AG04449 (cell line): ENCODE data around the gene TRPC4.

Experiments
- CTCF ChIA-PET: fragments of 350-600 bp; formaldehyde crosslinking; extraction: SDS; loops from one replicate; lab custom pipeline; 2021; ENCODE audit warnings: antibody characterized with exemption; lab: Yijun Ruan, JAX
- POLR2A ChIA-PET: fragments of 400-600, 350-600 bp; formaldehyde crosslinking; extraction: SDS; loops from one replicate; lab custom pipeline; 2020; ENCODE audit warnings: antibody characterized with exemption, inconsistent platforms; lab: Yijun Ruan, JAX
- DNase-seq: peaks from one replicate; pipeline ENCODE4 v3.0.0-alpha.2; 2010; ENCODE audit warnings: low read depth, low spot score
- H3K4me3 ChIP-seq: 2 replicates; pipeline ENCODE4 v1.5.1; 2011; ENCODE audit warnings: low read depth, mild to moderate bottlenecking, control low read depth, low read length
- TF ChIP-seq, protein P1 (sequence below): IDR thresholded peaks from one replicate; pipeline ENCODE4 v1.5.1; 2011; ENCODE audit warnings: mild to moderate bottlenecking, moderate library complexity, low read length, control low read depth, inconsistent platforms; ENCODE audit not compliant: insufficient read depth; ENCODE audit errors: missing control alignments

The TRPC4 gene

DNA sequence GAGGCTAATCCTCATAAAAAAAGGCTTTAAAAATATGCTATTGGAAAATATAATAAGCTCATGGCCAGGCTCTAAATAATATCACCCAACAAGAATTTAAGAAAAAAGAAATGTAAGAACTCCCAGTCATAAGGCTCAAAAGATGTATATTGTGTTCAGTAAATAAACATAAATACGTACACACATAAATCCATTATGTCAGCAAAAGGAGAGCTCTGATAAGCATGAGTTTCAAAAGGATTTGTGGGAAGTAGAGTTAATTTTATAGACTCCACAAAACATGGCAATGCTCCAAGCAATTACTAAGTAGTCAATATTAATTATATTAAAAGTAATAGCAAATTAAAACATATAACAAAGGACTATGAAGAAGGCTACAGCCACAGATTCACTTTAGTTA is 37.3 kb upstream of the TRPC4 start:
- H3K4me3 ChIP-seq = no peak overlapping the region
- DNase-seq = no peak
- ChIA-PET CTCF (no interaction called here), POLR2A (no interaction called here)
- TF ChIP-seq, protein P1, sequence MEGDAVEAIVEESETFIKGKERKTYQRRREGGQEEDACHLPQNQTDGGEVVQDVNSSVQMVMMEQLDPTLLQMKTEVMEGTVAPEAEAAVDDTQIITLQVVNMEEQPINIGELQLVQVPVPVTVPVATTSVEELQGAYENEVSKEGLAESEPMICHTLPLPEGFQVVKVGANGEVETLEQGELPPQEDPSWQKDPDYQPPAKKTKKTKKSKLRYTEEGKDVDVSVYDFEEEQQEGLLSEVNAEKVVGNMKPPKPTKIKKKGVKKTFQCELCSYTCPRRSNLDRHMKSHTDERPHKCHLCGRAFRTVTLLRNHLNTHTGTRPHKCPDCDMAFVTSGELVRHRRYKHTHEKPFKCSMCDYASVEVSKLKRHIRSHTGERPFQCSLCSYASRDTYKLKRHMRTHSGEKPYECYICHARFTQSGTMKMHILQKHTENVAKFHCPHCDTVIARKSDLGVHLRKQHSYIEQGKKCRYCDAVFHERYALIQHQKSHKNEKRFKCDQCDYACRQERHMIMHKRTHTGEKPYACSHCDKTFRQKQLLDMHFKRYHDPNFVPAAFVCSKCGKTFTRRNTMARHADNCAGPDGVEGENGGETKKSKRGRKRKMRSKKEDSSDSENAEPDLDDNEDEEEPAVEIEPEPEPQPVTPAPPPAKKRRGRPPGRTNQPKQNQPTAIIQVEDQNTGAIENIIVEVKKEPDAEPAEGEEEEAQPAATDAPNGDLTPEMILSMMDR = no peak

DNA sequence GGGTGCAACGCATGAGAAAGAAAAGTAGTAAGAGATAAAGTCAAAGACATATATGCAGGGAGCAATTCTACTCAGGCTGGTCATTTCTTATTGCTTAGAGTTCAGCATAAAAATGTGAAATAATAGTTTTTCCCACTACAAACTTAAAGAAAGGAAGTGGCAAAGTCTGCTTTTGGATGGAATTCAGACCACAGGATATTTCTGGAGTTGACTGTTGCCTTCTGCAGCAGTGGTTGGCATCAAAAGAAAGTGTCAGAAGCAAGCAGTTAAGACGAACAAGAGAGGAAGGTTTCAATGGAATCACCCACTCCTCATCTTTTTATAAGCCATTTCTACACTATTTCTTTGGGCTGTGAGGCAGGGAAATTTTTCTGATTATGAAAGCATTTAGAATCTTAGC is 36.2 kb upstream of the TRPC4 start:
- CTCF ChIA-PET = no interaction called here
- POLR2A ChIA-PET = no interaction called here
- TF ChIP-seq, protein P1 = no peak
- H3K4me3 ChIP-seq = no peak overlapping the region
- no peak for DNase-seq

DNA sequence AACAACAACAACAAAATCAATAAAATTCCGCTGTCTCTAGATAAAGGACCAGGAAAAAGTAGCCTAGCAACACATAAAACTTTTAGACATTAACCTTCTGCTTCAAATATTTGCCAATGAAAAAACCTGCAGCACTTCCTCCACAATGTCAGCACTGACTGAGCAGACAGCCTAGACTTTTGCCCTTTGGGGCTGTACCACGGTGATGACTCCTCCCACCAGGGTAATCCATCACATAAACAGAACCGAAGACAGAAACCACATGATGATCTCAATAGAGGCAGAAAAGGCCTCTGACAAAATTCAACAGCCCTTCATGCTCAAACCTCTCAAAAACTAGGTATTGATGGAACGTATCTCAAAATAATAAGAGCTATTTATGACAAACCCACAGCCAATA is 30.2 kb upstream of the TRPC4 start:
- H3K4me3 ChIP-seq = no peak overlapping the region
- TF ChIP-seq, protein P1 = no peak
- DNase-seq = no peak
- ChIA-PET POLR2A (no interaction called here), CTCF (no interaction called here)

DNA sequence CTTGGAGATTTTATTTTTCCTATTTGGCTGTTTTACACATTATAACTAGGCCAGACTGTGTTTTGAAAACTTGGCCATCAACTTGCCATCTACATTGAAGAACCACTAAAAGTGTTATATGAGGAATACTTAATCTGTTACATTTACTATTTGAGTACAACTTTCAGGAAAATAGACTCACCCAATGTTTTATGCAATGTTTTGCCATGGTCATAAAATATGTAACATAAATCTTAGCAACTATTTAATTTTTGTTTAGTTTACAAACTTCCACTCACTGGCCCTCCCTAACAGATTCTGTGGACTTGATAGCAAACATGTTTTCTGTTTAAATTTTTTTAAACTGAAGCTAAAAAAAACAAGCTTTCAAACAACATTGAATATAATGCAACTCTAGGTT is 23.7 kb upstream of the TRPC4 start:
- no peak overlapping the region for H3K4me3 ChIP-seq
- TF ChIP-seq, protein P1 = no peak
- no peak for DNase-seq
- ChIA-PET POLR2A (no interaction called here), CTCF (no interaction called here)

DNA sequence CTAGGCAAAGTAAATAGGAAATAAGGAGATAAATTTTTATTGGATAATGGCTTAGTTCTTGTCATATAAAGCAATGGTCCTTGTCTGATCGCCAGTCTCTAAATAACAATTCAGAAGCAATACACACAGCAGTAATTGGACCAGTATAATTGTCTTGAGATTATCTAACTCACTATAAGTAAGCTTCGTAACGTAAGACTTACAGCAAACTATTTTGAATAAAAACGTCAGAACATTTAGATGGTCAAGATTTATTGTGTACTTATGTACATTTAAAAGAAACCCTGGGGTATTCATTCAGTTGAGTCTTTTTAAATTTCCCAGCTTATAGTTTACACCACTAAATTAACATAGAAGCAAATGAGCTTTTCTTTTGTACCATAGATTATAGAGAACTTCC is 20.2 kb upstream of the TRPC4 start:
- no peak for DNase-seq
- ChIA-PET POLR2A (no interaction called here), CTCF (interaction anchor here (1.2 kb wide), 1 partner anchor 19 kb away, joined by 3 read pairs; no protein-coding TSS in a partner anchor)
- TF ChIP-seq, protein P1 = no peak
- no peak overlapping the region for H3K4me3 ChIP-seq

DNA sequence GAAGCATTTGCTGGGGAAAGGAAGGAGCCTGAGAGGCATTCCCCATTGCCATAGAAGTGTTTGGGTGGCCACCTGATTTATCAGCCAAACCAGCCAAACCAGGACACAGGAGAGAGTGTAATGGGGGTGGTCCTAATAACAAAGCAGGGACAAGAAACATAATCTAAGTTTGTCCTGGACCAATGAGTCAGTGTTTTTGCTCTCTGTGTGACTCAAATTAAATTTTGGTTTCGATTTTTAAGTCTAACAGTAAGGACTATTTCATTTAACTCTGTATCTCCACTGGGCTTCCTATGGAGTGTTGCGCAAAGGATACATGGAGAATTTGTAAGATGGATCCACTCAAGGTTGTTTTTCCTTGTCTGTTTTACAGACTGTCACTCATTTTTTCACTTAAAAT is 19.5 kb upstream of the TRPC4 start:
- no peak overlapping the region for H3K4me3 ChIP-seq
- ChIA-PET CTCF (interaction anchor here (0.9 kb wide), 1 partner anchor 15 kb away, joined by 3 read pairs; no protein-coding TSS in a partner anchor), POLR2A (no interaction called here)
- no peak for DNase-seq
- TF ChIP-seq, protein P1 = no peak
